HTR-8/SVneo (cell line): ENCODE results near the gene EPHB4.
A peak's percentile ranks its signal among the peaks of the same experiment; 100 is the strongest.
"Not testable (repeated sequence)": the region's sequence is repeated elsewhere in the genome, so short reads cannot be mapped to it uniquely, and the experiment has no call there.

ENCODE experiments used
- DNase-seq: peaks from one replicate; pipeline ENCODE4 v3.0.0; 2011; ENCODE audit warnings: low spot score, mixed read lengths; ENCODE audit not compliant: insufficient read length
- FAIRE-seq: peaks from 2 replicates; lab custom pipeline; 2011; peaks lifted over from hg19 to GRCh38; lab: Jason Lieb, UNC

EPHB4 gene

DNA sequence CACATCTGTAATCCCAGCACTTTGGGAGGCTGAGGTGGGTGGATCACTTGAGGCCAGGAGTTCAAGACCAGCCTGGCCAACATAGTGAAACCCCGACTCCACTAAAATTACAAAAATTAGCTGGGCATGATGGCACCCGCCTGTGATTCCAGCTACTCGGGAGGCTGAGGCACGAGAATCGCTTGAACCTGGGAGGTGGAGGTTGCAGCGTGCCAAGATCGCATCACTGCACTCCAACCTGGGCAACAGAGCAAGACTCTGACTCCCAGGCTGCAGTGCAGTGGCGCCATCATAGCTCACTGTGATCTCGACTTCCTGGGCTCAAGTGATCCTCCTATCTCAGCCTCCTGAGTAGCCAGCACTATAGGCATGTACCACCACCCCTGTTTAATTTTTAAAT is 27.6 kb upstream of the EPHB4 start:
- DNase-seq, FAIRE-seq: not testable (repeated sequence)

DNA sequence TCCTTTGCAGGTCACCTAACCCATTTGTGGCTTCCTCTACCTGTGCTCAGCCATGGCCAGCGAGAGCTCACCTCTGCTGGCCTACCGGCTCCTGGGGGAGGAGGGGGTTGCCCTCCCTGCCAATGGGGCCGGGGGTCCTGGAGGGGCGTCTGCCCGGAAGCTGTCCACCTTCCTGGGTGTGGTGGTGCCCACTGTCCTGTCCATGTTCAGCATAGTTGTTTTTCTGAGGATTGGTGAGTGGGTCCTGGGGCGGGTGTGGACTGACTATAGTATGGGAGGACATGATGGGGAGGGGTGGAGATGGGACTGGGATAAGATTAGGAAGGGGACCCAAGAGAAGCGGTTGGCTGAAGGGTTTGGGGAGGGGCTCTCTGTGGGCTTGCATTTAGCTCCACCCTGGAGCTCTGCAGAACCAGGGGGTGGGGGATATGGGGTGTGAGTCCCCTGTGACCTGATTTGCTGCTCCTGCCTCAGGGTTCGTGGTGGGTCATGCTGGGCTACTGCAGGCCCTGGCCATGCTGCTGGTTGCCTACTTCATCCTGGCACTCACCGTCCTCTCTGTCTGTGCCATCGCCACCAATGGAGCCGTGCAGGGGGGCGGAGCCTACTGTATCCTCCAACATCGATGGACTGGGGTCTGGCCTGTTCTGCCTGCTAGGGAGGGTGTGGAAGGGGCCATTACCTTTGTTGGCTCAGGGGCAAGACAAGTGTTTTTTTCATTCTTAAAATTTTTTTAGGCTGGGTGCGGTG is 27.0 kb upstream of the EPHB4 start:
- FAIRE-seq: no peak
- no peak for DNase-seq

DNA sequence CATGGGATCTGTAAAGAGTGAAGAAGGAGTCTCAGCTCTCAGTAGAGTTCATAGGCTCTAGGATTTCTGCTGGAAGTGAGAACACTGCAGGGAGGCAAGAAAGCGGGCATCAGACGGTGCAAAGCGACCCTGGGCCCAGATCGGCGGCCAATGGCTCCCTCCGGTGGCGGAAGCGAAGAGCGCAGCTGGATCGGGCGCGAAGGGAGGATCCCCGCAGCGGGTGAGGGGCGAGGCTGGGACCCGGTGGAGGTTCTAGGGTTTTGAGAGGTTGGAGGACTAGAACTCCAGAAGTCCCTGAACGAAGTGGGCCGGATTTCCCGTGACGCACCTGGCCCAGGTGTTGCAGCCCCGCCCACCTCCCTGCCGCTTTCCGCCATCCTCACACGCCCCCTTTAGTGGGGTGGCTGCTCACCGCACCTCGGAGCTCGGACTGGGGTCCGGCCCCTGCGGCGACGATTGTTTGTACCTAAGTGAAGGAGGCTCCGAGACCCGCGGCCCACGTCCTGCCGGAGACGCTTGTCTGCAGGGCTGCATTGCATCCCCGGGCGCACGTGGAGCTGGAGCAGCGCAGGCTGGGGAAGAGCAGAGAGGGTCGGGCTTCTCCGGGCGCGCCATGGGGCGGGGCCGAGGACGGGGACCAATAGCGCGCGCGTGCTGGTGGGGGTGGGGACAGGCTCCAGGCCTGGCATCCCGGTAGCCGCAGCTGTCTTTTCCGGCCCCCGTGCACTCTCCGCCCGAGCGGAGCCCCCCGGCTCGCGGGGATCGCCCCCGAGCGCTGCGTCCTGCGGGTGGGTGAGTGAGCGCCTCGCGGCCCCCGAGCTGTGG is 24.9 kb upstream of the EPHB4 start, which contains the start of gene SLC12A9:
TSS of gene SLC12A9 (plus strand) at position 666 of the 825 bp plus-strand sequence. CDS start 1,485 bp downstream, outside the sequence.
- DNase-seq: peak; percentile 85
- FAIRE-seq: peak; percentile 9

DNA sequence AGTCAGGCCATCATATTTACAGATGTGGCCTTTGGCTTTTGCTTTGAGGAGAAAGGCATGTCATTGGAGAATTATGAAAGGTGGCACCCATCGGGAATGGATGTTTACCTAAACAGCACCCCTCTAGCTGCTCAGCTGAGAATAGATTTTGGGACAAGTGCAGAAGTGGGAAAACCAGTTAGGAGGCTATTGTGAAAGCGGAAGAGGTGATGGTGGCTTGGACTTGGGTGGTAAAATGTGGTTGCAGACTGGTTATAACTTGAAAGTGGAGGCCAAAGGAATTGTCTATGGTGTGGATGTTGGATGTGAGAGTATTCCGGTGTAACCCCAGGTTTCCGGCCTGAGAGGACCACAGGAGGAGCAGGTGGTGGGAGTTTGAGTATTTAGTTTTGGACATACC is 20.0 kb upstream of the EPHB4 start:
- no peak for FAIRE-seq

DNA sequence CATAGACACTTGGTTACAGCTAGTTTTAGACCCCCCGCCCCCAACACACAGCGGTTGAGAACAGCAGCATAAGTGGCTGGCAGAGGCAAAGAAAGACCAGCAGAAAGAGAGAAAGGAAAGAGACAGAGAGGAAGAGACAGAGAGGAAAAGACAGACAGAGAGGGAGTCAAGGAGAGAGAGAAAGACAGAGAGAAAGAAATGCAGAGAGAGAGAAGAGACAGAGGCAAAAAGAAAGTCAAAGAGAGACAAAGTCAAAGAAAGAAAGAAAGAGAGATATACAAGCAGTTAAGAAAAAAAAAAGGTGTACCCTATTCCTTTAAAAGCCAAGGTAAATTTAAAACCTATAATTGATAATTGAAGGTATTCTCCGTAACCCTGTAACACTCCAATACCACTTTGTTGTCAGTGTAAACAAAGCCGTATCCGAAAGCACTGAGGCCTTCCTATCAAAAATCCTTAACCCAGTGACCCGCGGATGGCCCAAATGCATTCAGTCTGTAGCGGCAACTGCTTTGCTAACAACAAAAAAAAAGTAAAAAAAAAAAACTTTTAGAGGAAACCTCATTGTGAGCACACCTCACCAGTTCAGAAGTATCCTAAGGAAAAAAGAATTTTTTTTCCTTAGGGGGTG is 13.3 kb upstream of the EPHB4 start:
- no peak for DNase-seq
- no peak for FAIRE-seq

More for the DNA sequence above, 20.0 kb upstream of the EPHB4 start:
- no peak for DNase-seq

DNA sequence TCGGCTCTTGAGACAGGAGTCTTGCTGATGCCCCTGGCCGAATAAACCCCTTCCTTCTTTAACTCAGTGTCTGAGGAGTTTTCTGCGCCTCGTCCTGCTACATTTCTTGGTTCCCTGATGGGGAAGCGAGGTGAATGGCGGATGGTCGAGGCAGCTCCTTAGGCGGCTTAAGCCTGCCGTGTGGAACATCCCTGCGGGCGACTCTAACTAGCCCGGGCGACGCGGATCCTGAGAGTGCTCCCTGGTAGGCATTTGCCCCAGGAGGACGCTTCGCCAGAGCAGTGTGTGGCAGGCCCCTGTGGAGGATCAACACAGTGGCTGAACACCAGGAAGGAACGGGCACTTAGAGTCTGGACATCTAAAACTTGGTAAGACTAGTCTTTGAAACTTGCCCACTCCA is 12.0 kb upstream of the EPHB4 start:
- DNase-seq (no peak), FAIRE-seq (no peak)

DNA sequence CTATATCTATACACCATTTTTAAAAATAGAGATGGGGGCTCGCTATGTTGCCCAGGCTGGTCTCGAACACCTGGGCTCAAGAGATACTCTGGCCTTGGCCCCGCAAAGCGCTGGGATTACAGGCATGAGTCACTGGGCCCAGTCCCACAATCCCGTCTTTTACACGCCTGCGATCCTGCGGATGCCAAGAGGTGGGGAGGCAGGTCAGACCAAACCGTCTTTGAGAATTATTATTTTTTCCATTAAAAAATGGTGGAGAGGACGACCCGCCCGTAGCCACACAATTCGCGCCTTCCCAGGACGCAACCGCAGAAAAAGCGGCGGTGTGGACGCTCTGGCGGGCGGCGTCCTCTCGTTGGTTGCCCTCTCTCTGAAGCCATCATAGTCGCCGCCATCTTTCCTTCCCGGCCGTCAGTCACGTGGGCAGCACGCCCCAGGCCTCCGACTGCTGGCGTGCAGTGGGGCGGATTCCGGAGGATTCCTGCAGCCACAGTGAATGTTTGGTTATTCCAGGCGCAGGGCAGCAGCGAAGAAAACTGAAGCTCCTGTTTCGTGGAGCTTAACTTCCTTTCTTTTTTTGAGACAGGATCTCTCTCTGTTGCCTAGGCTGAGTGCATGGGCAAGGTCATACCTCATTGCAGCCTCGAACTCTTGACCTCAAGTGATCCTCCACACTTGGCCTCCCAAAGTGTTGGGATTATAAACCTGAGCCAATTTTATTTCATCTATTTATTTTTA is 9.9 kb upstream of the EPHB4 start:
- FAIRE-seq: no peak

DNA sequence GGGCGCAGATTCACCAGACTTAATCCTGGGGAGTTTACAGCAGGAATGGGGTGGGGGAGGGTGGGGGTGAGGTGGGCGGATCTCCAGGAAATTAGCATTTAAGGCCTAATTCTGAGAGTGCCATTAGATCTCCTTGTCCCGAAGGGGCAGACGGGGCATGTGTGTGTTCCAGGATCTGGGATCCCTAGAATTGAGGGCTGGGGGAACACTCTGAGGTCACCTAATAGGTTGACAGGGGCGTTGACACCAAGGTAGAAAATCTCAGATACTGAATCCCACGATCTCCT is 9.4 kb upstream of the EPHB4 start:
- FAIRE-seq: no peak
- DNase-seq: no peak

More for the DNA sequence above, 9.9 kb upstream of the EPHB4 start:
- no peak for DNase-seq

DNA sequence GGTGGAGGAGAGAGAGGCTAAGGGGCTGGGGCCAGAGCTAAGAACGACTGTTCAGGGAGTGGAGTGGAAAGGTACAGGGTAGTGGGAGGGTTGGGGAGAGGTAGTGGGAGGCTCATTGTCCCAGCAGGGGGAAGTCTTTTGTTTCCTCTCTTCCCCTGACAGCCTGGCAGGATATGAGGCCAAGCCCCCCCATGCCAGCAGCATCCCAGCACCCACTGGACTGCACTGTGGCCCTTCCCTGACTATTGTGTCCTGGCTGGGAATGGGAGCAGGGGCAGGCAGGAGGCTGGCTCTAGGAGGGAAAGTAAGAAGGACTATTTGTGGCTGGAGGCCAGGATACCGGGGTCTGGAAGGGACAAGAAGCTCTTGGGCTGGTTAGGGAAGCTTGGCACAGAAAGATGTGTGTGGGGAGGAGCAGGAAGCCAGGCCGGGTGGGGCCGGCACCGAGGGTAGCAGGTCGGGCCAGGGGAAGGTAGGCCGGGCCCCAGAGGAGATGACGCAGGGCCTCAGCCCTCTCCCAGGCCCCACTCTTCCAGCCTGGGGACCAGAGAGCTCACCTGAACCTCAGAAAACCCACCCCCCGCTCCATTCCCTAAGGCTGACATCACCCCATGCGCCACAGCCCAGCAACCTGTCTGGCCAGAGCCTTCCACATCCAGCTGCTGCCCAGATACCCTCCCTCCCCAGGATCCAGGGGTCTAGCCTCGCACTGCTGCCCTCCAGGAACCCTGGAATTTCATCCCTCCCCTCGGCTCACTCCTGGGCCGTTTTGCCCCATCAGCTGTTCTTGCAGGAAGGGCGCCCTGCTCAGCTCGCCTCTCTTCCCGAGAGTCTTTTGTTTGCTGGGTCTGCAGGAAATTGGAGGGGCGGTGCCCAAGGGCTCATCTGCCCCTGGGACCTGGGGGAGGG is 8.8 kb upstream of the EPHB4 start:
- DNase-seq: no peak

DNA sequence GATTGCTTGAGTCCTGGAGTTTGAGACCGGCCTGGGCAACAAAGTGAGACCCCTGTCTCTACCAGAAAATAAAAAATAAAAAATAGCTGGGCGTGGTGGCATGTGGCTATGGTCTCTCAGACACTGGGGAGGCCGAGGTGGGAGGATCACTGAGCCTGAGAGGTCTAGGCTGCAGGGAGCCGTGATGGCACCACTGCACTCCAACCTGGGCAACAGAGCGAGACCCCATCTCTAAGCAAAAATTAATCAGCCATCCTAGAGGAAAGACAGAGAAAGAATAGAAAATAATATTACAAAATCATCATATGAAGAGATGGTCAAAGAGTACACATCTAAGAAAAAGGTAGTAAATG is 4.9 kb upstream of the EPHB4 start:
- no peak for DNase-seq
- no peak for FAIRE-seq

More for the DNA sequence above, 8.8 kb upstream of the EPHB4 start:
- no peak for FAIRE-seq

DNA sequence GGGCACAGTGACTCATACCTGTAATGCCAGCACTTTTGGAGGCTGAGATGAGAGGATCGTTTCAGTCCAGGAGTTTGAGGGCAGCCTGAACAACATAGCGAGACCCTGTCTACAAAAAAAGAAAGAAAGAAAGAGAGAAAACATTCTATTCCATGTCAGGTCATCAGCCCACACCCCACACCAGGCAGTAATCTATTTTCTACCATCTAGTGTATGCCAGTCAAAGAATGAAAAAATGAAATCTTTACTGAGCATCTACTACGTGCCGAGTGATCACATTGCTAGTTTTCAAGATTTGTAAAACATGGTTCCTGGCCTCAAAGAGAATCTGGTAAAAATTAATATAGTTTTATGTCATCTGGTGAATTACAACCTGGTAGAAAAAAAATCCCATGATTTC is 3.1 kb upstream of the EPHB4 start:
- DNase-seq (no peak), FAIRE-seq (no peak)

DNA sequence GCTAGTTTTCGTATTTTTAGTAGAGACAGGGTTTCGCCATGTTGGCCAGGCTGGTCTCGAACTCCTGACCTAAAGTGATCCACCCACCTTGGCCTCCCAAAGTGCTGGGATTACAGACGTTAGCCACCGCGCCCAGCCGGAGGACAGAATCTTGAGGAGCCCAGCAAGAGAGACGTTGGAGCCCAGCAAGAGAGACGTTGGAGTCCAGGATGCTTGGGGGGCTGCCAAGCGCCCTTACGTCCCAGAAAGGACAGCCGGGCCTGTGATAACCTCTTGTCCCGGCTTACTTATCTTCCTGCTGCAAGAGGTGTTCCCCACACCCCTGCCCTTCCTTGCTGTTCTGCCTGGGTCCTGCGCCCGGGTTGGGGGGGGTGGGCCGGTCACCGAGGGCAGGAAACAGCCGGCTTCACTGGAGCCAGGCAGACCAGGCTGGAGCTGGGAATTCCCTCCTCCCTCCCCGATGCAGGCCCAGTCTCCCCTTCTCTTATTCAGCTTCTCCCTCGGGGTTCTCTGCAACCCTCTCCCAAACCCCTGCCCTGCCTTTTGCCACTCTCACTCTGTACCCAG is 1.9 kb upstream of the EPHB4 start:
- DNase-seq (no peak), FAIRE-seq (no peak)

DNA sequence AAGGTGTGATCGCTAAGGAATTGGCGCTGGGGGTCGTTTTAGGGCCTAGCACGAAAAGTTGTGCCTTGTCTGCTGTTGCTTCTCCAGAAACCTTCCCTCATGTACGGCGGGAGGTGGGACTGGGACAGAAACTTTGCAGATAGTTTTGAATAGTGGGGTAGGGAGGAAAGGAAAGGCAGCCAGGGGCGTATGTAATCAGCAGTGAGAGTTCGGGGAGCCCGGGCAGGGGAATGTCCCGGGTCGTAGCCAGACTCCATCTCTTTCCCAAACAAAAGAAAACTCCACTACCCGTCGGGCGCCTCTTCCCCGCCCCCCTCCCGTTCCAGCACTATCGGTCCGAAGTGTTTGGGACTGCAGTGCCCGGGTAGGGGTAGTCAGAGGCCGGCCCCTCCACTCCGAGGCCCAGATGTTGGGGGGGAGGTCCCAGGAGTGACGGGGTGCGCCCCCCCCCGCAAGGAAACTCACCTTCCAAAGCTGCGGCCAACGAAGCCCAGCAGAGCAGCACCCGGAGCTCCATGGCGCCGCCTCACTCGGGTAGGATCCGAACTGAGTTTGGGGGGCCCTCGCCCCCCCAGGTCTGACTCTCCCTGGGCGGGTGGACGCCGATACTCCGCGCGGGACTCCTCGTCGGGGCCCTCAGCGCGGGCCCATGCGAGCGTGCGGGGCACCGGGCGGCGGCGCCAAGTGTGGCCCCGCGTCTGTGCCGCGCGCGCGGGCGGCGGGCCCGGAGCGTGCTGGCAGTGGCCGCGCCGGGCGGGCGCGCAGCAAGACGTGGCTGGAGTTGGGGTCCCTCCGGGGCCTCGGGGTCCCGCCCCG is 601 bp downstream of the EPHB4 start:
- FAIRE-seq (no peak), DNase-seq (no peak)

DNA sequence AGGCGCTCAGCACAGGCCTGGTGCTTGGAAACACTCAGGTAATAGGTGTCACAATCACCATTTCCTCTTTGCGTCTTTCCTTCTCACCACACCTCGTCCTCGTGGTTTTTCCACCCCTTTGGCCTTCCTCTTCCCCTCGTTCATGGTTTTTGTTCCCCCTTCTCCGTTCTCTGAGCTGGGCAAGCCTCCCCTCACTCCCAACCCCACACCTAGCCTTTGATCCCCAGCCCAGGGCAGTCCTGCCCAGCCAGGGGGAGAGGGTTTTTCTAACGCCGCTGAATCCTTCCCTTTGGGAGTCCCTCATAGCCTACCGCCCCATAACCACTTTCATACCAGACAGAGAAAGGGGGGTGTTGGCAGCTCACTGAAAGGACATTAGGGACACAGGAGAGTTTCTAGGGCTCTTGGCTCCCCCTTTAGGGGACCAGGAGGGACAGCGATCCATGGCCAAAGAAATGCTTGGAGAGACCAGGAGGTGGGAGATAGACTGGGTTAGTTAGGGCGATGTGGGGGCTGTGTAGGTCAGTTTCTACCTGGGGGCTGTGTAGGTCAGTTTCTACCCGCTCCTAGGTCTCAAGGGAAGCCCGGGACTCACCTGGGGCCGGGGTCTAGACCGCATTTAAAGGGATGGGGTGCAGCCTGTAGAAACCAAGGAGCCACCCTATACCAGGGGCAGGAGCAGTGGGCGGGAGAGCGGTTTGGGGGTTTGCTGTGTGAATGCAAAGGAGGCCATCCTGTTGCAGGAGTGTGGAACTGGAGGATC is 1.4 kb downstream of the EPHB4 start:
- FAIRE-seq (no peak), DNase-seq (peak; percentile 61)

DNA sequence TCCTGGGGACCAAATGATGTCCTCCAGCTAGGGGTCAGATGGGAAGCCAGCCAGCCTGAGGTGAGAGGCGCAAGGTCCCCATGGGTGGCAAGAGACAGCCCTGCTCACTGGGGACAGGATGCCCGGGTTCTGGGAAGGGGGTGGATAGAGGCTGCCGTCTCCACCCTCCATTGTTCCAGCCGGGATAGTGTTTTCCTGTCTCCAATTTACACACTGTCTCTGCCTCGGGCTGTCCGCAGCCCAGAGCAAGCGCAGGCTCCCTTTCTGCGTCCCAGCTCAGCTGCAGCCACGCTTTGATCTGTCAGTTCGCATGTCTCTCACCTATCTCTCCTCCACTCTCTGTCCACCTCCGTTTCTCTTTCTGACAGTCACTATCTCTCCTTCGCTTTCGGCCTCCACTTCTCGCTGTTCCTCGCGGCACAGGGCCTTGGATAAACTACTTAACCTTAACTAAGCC is 2.1 kb downstream of the EPHB4 start:
- FAIRE-seq (no peak), DNase-seq (no peak)

DNA sequence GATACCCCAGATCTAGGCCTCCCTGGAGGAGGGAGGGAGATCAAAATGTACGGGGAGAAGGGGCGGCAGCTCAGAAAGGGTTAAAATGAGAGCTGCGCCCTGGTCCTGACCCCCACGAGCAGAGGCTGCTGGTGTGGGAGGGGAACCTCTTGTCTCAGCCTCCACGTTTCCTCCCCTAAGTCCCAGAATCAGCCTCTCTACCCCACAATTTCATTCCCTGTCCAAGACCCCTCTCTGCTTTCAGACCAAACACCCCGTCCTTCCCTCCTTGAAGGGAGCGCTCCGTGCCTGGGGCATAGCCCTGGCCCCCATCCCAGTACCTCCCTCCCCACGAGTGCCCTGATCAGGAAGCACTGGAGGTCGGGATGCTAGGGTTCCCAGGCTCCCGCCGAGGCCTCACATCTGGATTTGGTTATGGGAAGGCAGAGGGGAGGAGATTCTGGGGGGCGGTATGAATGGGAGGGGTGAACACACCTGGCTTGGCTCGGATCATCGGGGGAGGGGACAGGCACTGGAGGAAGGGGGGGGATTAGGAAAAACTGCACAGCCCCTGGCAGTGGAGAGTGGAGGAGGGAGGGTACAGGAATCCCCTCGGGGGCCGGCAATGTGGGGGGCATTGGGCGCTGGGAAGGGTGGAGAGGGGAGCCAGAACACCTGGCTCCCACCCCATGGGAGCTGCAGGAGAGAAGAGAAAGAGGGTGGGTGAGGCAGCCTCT is 2.7 kb downstream of the EPHB4 start:
- FAIRE-seq (no peak), DNase-seq (no peak)

DNA sequence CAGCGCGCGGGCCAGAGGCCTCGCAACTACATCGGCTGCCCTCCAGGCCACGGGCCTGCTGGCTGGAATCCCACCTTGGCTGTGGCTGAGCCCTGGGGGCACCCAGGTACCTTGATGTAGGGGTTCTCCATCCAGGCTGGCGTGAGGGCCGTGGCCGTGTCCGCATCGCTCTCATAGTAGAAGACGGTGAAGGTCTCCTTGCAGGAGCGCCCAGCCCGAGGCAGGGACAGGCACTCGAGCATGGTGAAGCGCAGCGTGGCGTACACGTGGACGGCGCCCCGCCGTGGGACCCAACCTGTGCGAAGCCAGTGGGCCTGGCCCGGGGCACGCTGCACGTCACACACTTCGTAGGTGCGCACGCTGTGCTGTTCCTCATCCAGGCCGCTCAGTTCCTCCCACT is 3.8 kb downstream of the EPHB4 start:
- no peak for DNase-seq
- FAIRE-seq: no peak
